ENCODE measurements around the gene CCIN. TPM values are rescaled to one million over a fixed set of nuclear protein-coding genes. Genes with fewer than 3 reads are reported as not detected.

The CCIN gene
- total and polyA plus RNA-seq, 9 of the 15 experiments (the other 6 are each of a cell fraction or from before 2014, with no cell fraction given), result not detected

GRCh38 chr9:36126016-36126730, 43.0 kb upstream of the CCIN start (continued):
- TF ChIP-seq ZNF592 (IDR thresholded peaks at IDR 0.05) (no peak), SP2 (IDR thresholded peaks at IDR 0.05; ENCODE audit: extremely low read depth, low read depth, low read length, poor library complexity, severe bottlenecking) (no peak), TCFL5 (CRISPR knock-in tag; conservative IDR thresholded peaks at IDR 0.05) (no peak), ZMIZ1 (IDR thresholded peaks at IDR 0.05; ENCODE audit: low read depth in 2 of 2, low read length in 2 of 2) (no peak)

Data from K562 (cell line).